Activated gamma-delta T cell (primary cell): ENCODE data around the gene GPR26.

Experiments
- DNase-seq: peaks from one replicate; lab custom pipeline; 2025; lab: John Stamatoyannopoulos, UW

GPR26 gene

GRCh38 chr10:123648595-123648994, 17.6 kb upstream of the GPR26 start:
- DNase-seq = no peak

- DNase-seq = no peak
These were observed 16.5 kb upstream of the GPR26 start for GRCh38 chr10:123649676-123650075.

- DNase-seq = no peak
These were observed 14.6 kb upstream of the GPR26 start for GRCh38 chr10:123651421-123652047.

- DNase-seq = no peak
These were observed 10.4 kb upstream of the GPR26 start for GRCh38 chr10:123655751-123656150.

- no peak for DNase-seq
These were observed 2.6 kb upstream of the GPR26 start for GRCh38 chr10:123663522-123663921.

GRCh38 chr10:123665491-123666286, 466 bp upstream of the GPR26 start:
- no peak for DNase-seq

GRCh38 chr10:123669886-123670285, 3.7 kb downstream of the GPR26 start:
- DNase-seq = no peak

- no peak for DNase-seq
These were observed 7.0 kb downstream of the GPR26 start for GRCh38 chr10:123673198-123673597.

- DNase-seq = no peak
These were observed 8.6 kb downstream of the GPR26 start for GRCh38 chr10:123674741-123675140.

- no peak for DNase-seq
These were observed 9.7 kb downstream of the GPR26 start for GRCh38 chr10:123675811-123676210.

GRCh38 chr10:123677556-123677955, 11.4 kb downstream of the GPR26 start:
- DNase-seq = no peak

- no peak for DNase-seq
These were observed 12.2 kb downstream of the GPR26 start for GRCh38 chr10:123678376-123678775.

GRCh38 chr10:123681285-123681684, 15.1 kb downstream of the GPR26 start:
- DNase-seq = no peak

GRCh38 chr10:123682477-123682876, 16.3 kb downstream of the GPR26 start:
- no peak for DNase-seq

- DNase-seq = no peak
These were observed 17.3 kb downstream of the GPR26 start for GRCh38 chr10:123683459-123683858.

- DNase-seq = no peak
These were observed 17.7 kb downstream of the GPR26 start for GRCh38 chr10:123683865-123684264.

GRCh38 chr10:123685260-123685659, 19.1 kb downstream of the GPR26 start:
- no peak for DNase-seq

- no peak for DNase-seq
These were observed 21.6 kb downstream of the GPR26 start for GRCh38 chr10:123687758-123688157.

GRCh38 chr10:123689880-123690279, 23.7 kb downstream of the GPR26 start:
- DNase-seq = no peak

GRCh38 chr10:123703195-123703790, 37.1 kb downstream of the GPR26 start:
- no peak for DNase-seq

- DNase-seq = no peak
These were observed 37.9 kb downstream of the GPR26 start for GRCh38 chr10:123704076-123704475.

- DNase-seq = no peak
These were observed 38.7 kb downstream of the GPR26 start for GRCh38 chr10:123704812-123705211.

GRCh38 chr10:123706236-123706635, 40.1 kb downstream of the GPR26 start:
- DNase-seq = no peak
